Left lung (tissue), 10 donors: ENCODE results near the gene C10orf143. TPM values are rescaled to one million over a fixed set of nuclear protein-coding genes. Genes with fewer than 3 reads are reported as not detected.
"Not testable (repeated sequence)": the region's sequence is repeated elsewhere in the genome, so short reads cannot be mapped to it uniquely, and the experiment has no call there.

Source experiments
- ATAC-seq: fragments of 200-7000 bp; cut with Tn5 transposase; one replicate; pipeline ENCODE4 v1.9.1; 2020; ENCODE audit warnings: moderate library complexity
- DNase-seq, 4 donors: peaks; one replicate each; pipeline ENCODE4 v3.0.0-alpha.2; 2013 to 2020
- H3K27ac ChIP-seq, 2 donors: fragments of 200-600 bp; sonication (generic) in 1 of 2; one replicate each; pipeline versions ENCODE4 v1.5.0 to v1.8.0; 2020 to 2021
- H3K27me3 ChIP-seq, 2 donors: fragments of 200-600 bp; sonication (generic) in 1 of 2; one replicate each; pipeline versions ENCODE4 v1.5.0 to v1.8.0; 2020 to 2021
- H3K36me3 ChIP-seq, 2 donors: fragments of 200-600 bp; sonication (generic) in 1 of 2; one replicate each; pipeline versions ENCODE4 v1.5.0 to v1.8.0; 2020 to 2021
- H3K4me1 ChIP-seq, 2 donors: fragments of 200-600 bp; one replicate each; pipeline ENCODE4 v1.8.0; 2021
- H3K4me3 ChIP-seq, 2 donors: fragments of 200-600 bp; sonication (generic) in 1 of 2; one replicate each; pipeline versions ENCODE4 v1.5.0 to v1.8.0; 2020 to 2021; ENCODE audit warnings: mild to moderate bottlenecking in 1 of 2
- H3K9me3 ChIP-seq, 2 donors: fragments of 200-600 bp; sonication (generic) in 1 of 2; one replicate each; pipeline versions ENCODE4 v1.5.0 to v1.8.0; 2020 to 2021
- CTCF ChIP-seq, 2 donors: fragments of 200-600 bp; sonication (generic) in 1 of 2; IDR thresholded peaks; one replicate each; pipeline versions ENCODE4 v1.5.0 to v1.8.0; 2021; ENCODE audit warnings: antibody characterized with exemption in 2 of 2
- intact Hi-C, 2 donors: fragments of 100-400 bp; cut with DNase I; formaldehyde crosslinking; loops; one replicate each; pipeline versions ENCODE4 v1.11.2 to v1.14.2; 2022
- polyA plus RNA-seq, 6 donors: library from polyadenylated mRNA; unstranded; fragments of 120-200 nt; gene quantifications; one replicate each; pipeline ENCODE4 v1.2.1, GENCODE V29; 2013; ENCODE audit not compliant: insufficient read length in 6 of 6
- total RNA-seq, 2 donors: library from RNA; stranded (reverse); fragmentation: NEBNext Ultra II Directional; extraction: Animal tissue kit (Norgen Biotek cat#: 25700); gene quantifications; one replicate each; pipeline ENCODE4 v1.2.1, GENCODE V29; 2021
- donor health status: DM: no; HTN: yes; CAD: no.
- donor health status: DM: no; HTN: no; CAD: no.

Gene C10orf143
- total and polyA plus RNA-seq, 8 donors, result 2.0 to 5.6 (median 5.0) TPM

DNA sequence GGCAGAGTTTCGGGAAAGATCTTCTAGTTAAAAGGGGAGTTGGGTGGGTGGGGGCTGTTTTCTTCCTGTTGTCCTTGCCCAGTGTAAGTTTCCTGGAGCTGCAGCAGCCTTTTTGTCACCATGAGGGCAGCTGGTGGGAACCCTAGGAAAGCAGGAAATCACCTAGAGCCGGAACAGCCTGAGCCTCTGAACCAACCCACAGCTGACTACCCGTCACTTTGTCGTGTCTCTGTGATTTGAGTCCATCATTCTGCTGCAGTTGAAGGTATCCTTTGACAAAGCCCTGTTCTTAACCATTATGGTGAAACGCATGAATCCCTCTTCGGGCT, 1.2 kb upstream of the C10orf143 start:
- TF ChIP-seq CTCF (IDR thresholded peaks at IDR 0.05), result no peak
- peaks cover 0 to 26% of the 10 kb centered on the region in 2 donors for H3K4me1 ChIP-seq
- H3K27me3 ChIP-seq, result no peaks in the 10 kb centered on the region
- H3K9me3 ChIP-seq, result no peaks in the 10 kb centered on the region
- peak overlapping the region; percentile 89 to 97 for H3K27ac ChIP-seq
- H3K4me3 ChIP-seq, result peak overlapping the region; percentile 62 to 87
- ATAC-seq, result no peak
- intact Hi-C loops, result no loop called here
- no peaks in the 10 kb centered on the region for H3K36me3 ChIP-seq
- no peak for DNase-seq

GRCh38 chr10:130111113-130111851, 652 bp upstream of the C10orf143 start:
- no peaks in the 10 kb centered on the region for H3K9me3 ChIP-seq
- no peaks in the 10 kb centered on the region for H3K27me3 ChIP-seq
- no peaks in the 10 kb centered on the region for H3K36me3 ChIP-seq
- peak overlapping the region; percentile 62 to 87 for H3K4me3 ChIP-seq
- H3K4me1 ChIP-seq, result peaks cover 0 to 26% of the 10 kb centered on the region in 2 donors
- peak overlapping the region; percentile 89 to 97 for H3K27ac ChIP-seq
- TF ChIP-seq CTCF (IDR thresholded peaks at IDR 0.05), result no peak
- DNase-seq (peak; percentile 96 to 97 (median 97)), ATAC-seq (peak; percentile 92)
- intact Hi-C loops, result no loop called here

DNA sequence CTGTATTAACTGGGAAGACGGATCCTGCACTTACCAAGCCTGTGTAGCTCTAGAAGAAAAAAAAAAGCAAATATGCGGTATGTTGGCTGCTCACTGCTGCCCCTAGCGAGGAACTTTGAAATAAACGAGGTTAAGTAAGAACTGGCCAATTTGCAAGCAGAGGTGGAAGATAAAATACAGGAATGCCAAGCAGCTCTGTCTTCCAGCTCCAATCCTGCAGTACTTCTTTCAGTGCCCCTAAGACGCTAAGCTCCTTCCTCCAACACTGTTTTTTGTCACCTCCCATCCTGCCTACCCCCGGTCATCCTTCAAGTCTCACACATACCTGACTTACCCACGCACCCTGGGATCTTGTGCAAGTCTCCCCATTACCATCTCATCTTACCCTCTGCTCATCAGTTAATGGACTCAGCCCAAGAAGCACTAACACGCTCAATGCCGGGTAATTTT, 809 bp downstream of the C10orf143 start:
- peaks cover 0 to 26% of the 10 kb centered on the region in 2 donors for H3K4me1 ChIP-seq
- peak; percentile 74 to 77 for TF ChIP-seq CTCF (IDR thresholded peaks at IDR 0.05)
- no peaks in the 10 kb centered on the region for H3K27me3 ChIP-seq
- no peaks in the 10 kb centered on the region for H3K9me3 ChIP-seq
- ATAC-seq, result peak; percentile 54
- peaks cover 0 to 5% of the 10 kb centered on the region in 2 donors for H3K36me3 ChIP-seq
- intact Hi-C loops, result no loop called here
- DNase-seq, result peak in 3 of 4 donors; percentile 50 to 94 (median 88)
- peak overlapping the region; percentile 89 to 97 for H3K27ac ChIP-seq
- H3K4me3 ChIP-seq, result peak overlapping the region; percentile 62 to 87

- TF ChIP-seq CTCF (IDR thresholded peaks at IDR 0.05), result no peak
- H3K27ac ChIP-seq, result peak overlapping the region in 1 of 2 donors; percentile 97
- H3K9me3 ChIP-seq, result no peaks in the 10 kb centered on the region
- peak overlapping the region in 1 of 2 donors; percentile 62 for H3K4me3 ChIP-seq
- H3K36me3 ChIP-seq, result peaks cover 0 to 5% of the 10 kb centered on the region in 2 donors
- intact Hi-C loops, result no loop called here
- no peak for DNase-seq
- peaks cover 0 to 26% of the 10 kb centered on the region in 2 donors for H3K4me1 ChIP-seq
- ATAC-seq, result no peak
- no peaks in the 10 kb centered on the region for H3K27me3 ChIP-seq
Observed at GRCh38 chr10:130108934-130109604, 1.6 kb downstream of the C10orf143 start.

- peaks cover 0 to 26% of the 10 kb centered on the region in 2 donors for H3K4me1 ChIP-seq
- intact Hi-C loops, ATAC-seq, H3K4me3 ChIP-seq, DNase-seq, H3K9me3 ChIP-seq, H3K27me3 ChIP-seq, H3K27ac ChIP-seq, H3K36me3 ChIP-seq: not testable (repeated sequence)
Observed at GRCh38 chr10:130108146-130108545, 2.5 kb downstream of the C10orf143 start.
